Stimulated activated CD8-positive, alpha-beta memory T cell treated with anti-CD3 and anti-CD28 coated beads, Interleukin-4, amount 100 ng/mL, for 24 hours (primary cell): Measurements from ENCODE around the gene ACSM2B.
"Not testable (repeated sequence)": the region's sequence is repeated elsewhere in the genome, so short reads cannot be mapped to it uniquely, and the experiment has no call there.

ENCODE experiments used
- DNase-seq: peaks from one replicate; pipeline ENCODE4 v3.0.0-alpha.2; 2020; ENCODE audit warnings: low read depth

ACSM2B gene

GRCh38 chr16:20576145-20576544 is at the start of gene ACSM2B:
Gene ACSM2B, minus strand, starts transcription at chr16:20576367. Its CDS starts 11,522 bp downstream, at chr16:20564845.
- DNase-seq: not testable (repeated sequence)

- DNase-seq: no peak
Observed at GRCh38 chr16:20624882-20625807, 49.0 kb upstream of the ACSM2B start.

- DNase-seq: no peak
Observed at GRCh38 chr16:20624205-20624604, 48.0 kb upstream of the ACSM2B start.

GRCh38 chr16:20622498-20622870 is 46.3 kb upstream of the ACSM2B start:
- DNase-seq: no peak

- no peak for DNase-seq
Observed at GRCh38 chr16:20621406-20621805, 45.2 kb upstream of the ACSM2B start.

GRCh38 chr16:20620770-20621169 is 44.6 kb upstream of the ACSM2B start:
- no peak for DNase-seq

GRCh38 chr16:20620003-20620402 is 43.8 kb upstream of the ACSM2B start:
- no peak for DNase-seq

- no peak for DNase-seq
Observed at GRCh38 chr16:20617271-20617670, 41.1 kb upstream of the ACSM2B start.

GRCh38 chr16:20614186-20615141 is 38.3 kb upstream of the ACSM2B start:
- no peak for DNase-seq

GRCh38 chr16:20613481-20614185 is 37.5 kb upstream of the ACSM2B start:
- no peak for DNase-seq

- no peak for DNase-seq
Observed at GRCh38 chr16:20612551-20613480, 36.6 kb upstream of the ACSM2B start.

- no peak for DNase-seq
Observed at GRCh38 chr16:20611975-20612481, 35.9 kb upstream of the ACSM2B start.

GRCh38 chr16:20611350-20611902 is 35.3 kb upstream of the ACSM2B start:
- DNase-seq: no peak

GRCh38 chr16:20610892-20611349 is 34.8 kb upstream of the ACSM2B start:
- DNase-seq: no peak

GRCh38 chr16:20610211-20610891 is 34.2 kb upstream of the ACSM2B start:
- no peak for DNase-seq

GRCh38 chr16:20602205-20602604 is 26.0 kb upstream of the ACSM2B start:
- DNase-seq: not testable (repeated sequence)

GRCh38 chr16:20599475-20599874 is 23.3 kb upstream of the ACSM2B start:
- DNase-seq: not testable (repeated sequence)

- DNase-seq: no peak
Observed at GRCh38 chr16:20598832-20599469, 22.8 kb upstream of the ACSM2B start.

- DNase-seq: not testable (repeated sequence)
Observed at GRCh38 chr16:20595694-20596093, 19.5 kb upstream of the ACSM2B start.
